ENCODE data around the gene UBXN10.
A peak's percentile ranks its signal among the peaks of the same experiment; 100 is the strongest.

Gene UBXN10

GRCh38 chr1:20212085-20212684 is 26.3 kb downstream of the UBXN10 start:
- no peak for TF ChIP-seq CTCF (IDR thresholded peaks at IDR 0.05)

- TF ChIP-seq CTCF (IDR thresholded peaks at IDR 0.05): peak; percentile 49
Observed at GRCh38 chr1:20212685-20213331, 26.9 kb downstream of the UBXN10 start.

GRCh38 chr1:20215716-20216115 is 29.8 kb downstream of the UBXN10 start:
- TF ChIP-seq CTCF (IDR thresholded peaks at IDR 0.05): no peak

GRCh38 chr1:20216574-20216973 is 30.7 kb downstream of the UBXN10 start:
- TF ChIP-seq CTCF (IDR thresholded peaks at IDR 0.05): peak; percentile 37; the same call in 1 of the 2 replicates

- no peak for TF ChIP-seq CTCF (IDR thresholded peaks at IDR 0.05)
Observed at GRCh38 chr1:20220036-20220435, 34.1 kb downstream of the UBXN10 start.

GRCh38 chr1:20223106-20223505 is 37.2 kb downstream of the UBXN10 start:
- TF ChIP-seq CTCF (IDR thresholded peaks at IDR 0.05): no peak

- no peak for TF ChIP-seq CTCF (IDR thresholded peaks at IDR 0.05)
Observed at GRCh38 chr1:20223551-20224419, 37.9 kb downstream of the UBXN10 start.

All from LNCAP (cell line).